Measurements from ENCODE around the gene ATP1A4. TPM values are rescaled to one million over a fixed set of nuclear protein-coding genes. Genes with fewer than 3 reads are reported as not detected.

The ATP1A4 gene
- total and polyA plus RNA-seq, 2 of the 13 experiments (the other 11 are each of a cell fraction or from before 2014, with no cell fraction given), result not detected

- TF ChIP-seq KMT2A (CRISPR knock-in tag; IDR thresholded peaks at IDR 0.05) (no peak), ZNF616 (CRISPR knock-in tag; IDR thresholded peaks at IDR 0.05; ENCODE audit: low read depth) (no peak), HNF4A (CRISPR knock-in tag; IDR thresholded peaks at IDR 0.05) (0 out of 2 replicates have a peak, but pooled peaks have one; percentile 15), PHF5A (CRISPR knock-in tag; IDR thresholded peaks at IDR 0.05; ENCODE audit: low read depth, unreplicated experiment) (no peak), REL (CRISPR knock-in tag; conservative IDR thresholded peaks at IDR 0.05) (no peak), ZNF850 (CRISPR knock-in tag; conservative IDR thresholded peaks at IDR 0.05) (no peak), SOX6 (IDR thresholded peaks at IDR 0.05) (no peak), SOX6 (CRISPR knock-in tag; IDR thresholded peaks at IDR 0.05) (peak; percentile 63; the same call in 1 of the 2 replicates), MED13 (CRISPR knock-in tag; IDR thresholded peaks at IDR 0.05) (no peak), FOXA3 (CRISPR knock-in tag; IDR thresholded peaks at IDR 0.05) (peak; percentile 10; the same call in 1 of the 2 replicates), YEATS4 (CRISPR knock-in tag; IDR thresholded peaks at IDR 0.05; ENCODE audit: borderline replicate concordance) (no peak), TBX3 (IDR thresholded peaks at IDR 0.05; ENCODE audit: borderline replicate concordance) (peak; percentile 93), ATM (IDR thresholded peaks at IDR 0.05; ENCODE audit: borderline replicate concordance) (no peak), ZNF609 (CRISPR knock-in tag; IDR thresholded peaks at IDR 0.05; ENCODE audit: borderline replicate concordance) (no peak), ZNF770 (CRISPR knock-in tag; IDR thresholded peaks at IDR 0.05) (no peak), ZNF737 (CRISPR knock-in tag; IDR thresholded peaks at IDR 0.05; ENCODE audit: borderline replicate concordance) (no peak), ZNF572 (CRISPR knock-in tag; IDR thresholded peaks at IDR 0.05) (no peak), FLYWCH1 (CRISPR knock-in tag; IDR thresholded peaks at IDR 0.05) (no peak), FOXP1 (IDR thresholded peaks at IDR 0.05) (peak; percentile 80), FOXP1 (CRISPR knock-in tag; IDR thresholded peaks at IDR 0.05) (peak; percentile 88), HDAC2 (CRISPR knock-in tag; IDR thresholded peaks at IDR 0.05) (no peak)
Observed at GRCh38 chr1:160130939-160131338, 20.5 kb upstream of the ATP1A4 start (continued).

All from HepG2 (cell line).